Muscle of leg (tissue), 11 donors: ENCODE measurements around the gene RERE. TPM values are rescaled to one million over a fixed set of nuclear protein-coding genes. Genes with fewer than 3 reads are reported as not detected.
A peak's percentile ranks its signal among the peaks of the same experiment; 100 is the strongest.
"Not testable (repeated sequence)": the region's sequence is repeated elsewhere in the genome, so short reads cannot be mapped to it uniquely, and the experiment has no call there.

Source experiments
- DNase-seq: peaks from one replicate; pipeline ENCODE4 v3.0.0; 2013
- H3K27ac ChIP-seq: one replicate; pipeline ENCODE4 v1.5.1; 2013; ENCODE audit warnings: mild to moderate bottlenecking, low read length, control low read depth
- H3K27me3 ChIP-seq: one replicate; pipeline ENCODE4 v1.6.1; 2013; ENCODE audit warnings: low read length; ENCODE audit not compliant: control insufficient read depth, insufficient read depth
- H3K36me3 ChIP-seq: one replicate; pipeline ENCODE4 v1.6.1; 2013; ENCODE audit warnings: low read length; ENCODE audit not compliant: control insufficient read depth, insufficient read depth
- H3K4me1 ChIP-seq: one replicate; pipeline ENCODE4 v1.6.1; 2013; ENCODE audit warnings: low read length; ENCODE audit not compliant: control insufficient read depth, insufficient read depth
- H3K4me3 ChIP-seq: one replicate; pipeline ENCODE4 v1.5.1; 2013; ENCODE audit warnings: low read length, control low read depth
- H3K9me3 ChIP-seq: replicated peaks from 2 replicates; pipeline ENCODE4 v1.6.1; 2013; ENCODE audit warnings: low read depth, low read length; ENCODE audit not compliant: control insufficient read depth
- WGBS: methylation state at CpG from one replicate; pipeline ENCODE4 v1.1.5; 2013; ENCODE audit warnings: missing lambda C conversion rate; ENCODE audit not compliant: insufficient coverage; 5-methylcytosine and 5-hydroxymethylcytosine counted together
- polyA plus RNA-seq, 8 donors: library from polyadenylated mRNA; unstranded; fragments of 120-200 nt; gene quantifications; one replicate each; pipeline versions ENCODE4 v1.2.1 to v1.2.3, GENCODE V29; 2013; ENCODE audit warnings: inconsistent platforms in 1 of 8, low replicate concordance in 1 of 8; ENCODE audit not compliant: insufficient read length in 8 of 8, insufficient read depth in 1 of 8
- total RNA-seq: library from RNA; stranded (reverse); fragments of 120-200 nt; gene quantifications from one replicate; pipeline ENCODE4 v1.2.4, GENCODE V29; 2013

Gene RERE
- total and polyA plus RNA-seq, 9 donors, result 63.7 to 102 (median 82.8) TPM

- Histone ChIP-seq H3K27ac (peak overlapping the region; percentile 88), H3K36me3 (no peaks in the 10 kb centered on the region), H3K9me3 (no peaks in the 10 kb centered on the region), H3K4me3 (no peak overlapping the region), H3K27me3 (no peaks in the 10 kb centered on the region), H3K4me1 (peaks cover 23% of the 10 kb centered on the region)
- no CpG with 5 or more reads among the region's 1 CpG for WGBS
- no peak for DNase-seq
These were observed 360.4 kb downstream of the RERE start for GRCh38 chr1:8456991-8457390.

- peak; percentile 81 for DNase-seq
- WGBS, result 50% methylated on average over 2 of the region's 4 CpGs
- peaks cover 23% of the 10 kb centered on the region for H3K4me1 ChIP-seq
These were observed 361.0 kb downstream of the RERE start for GRCh38 chr1:8456308-8456912.

GRCh38 chr1:8455700-8456307 lies 361.6 kb downstream of the RERE start:
- Histone ChIP-seq H3K9me3 (no peaks in the 10 kb centered on the region), H3K4me1 (peaks cover 19% of the 10 kb centered on the region), H3K4me3 (no peak overlapping the region), H3K36me3 (no peaks in the 10 kb centered on the region), H3K27ac (peak overlapping the region; percentile 88), H3K27me3 (no peaks in the 10 kb centered on the region)
- DNase-seq, result peak; percentile 38
- no CpG with 5 or more reads among the region's 7 CpGs for WGBS

More at GRCh38 chr1:8456308-8456912, 361.0 kb downstream of the RERE start:
- Histone ChIP-seq H3K27me3 (no peaks in the 10 kb centered on the region), H3K4me3 (no peak overlapping the region), H3K27ac (peak overlapping the region; percentile 88), H3K9me3 (no peaks in the 10 kb centered on the region), H3K36me3 (no peaks in the 10 kb centered on the region)

GRCh38 chr1:8450312-8450711 lies 367.1 kb downstream of the RERE start:
- Histone ChIP-seq H3K27me3 (no peaks in the 10 kb centered on the region), H3K27ac (no peak overlapping the region), H3K36me3 (peaks cover 6% of the 10 kb centered on the region), H3K9me3 (no peaks in the 10 kb centered on the region), H3K4me3 (no peak overlapping the region), H3K4me1 (peaks cover 9% of the 10 kb centered on the region)
- 84% methylated on average over 11 of the region's 11 CpGs for WGBS
- no peak for DNase-seq

- Histone ChIP-seq H3K36me3 (peaks cover 6% of the 10 kb centered on the region), H3K4me3 (no peak overlapping the region), H3K27ac (peak overlapping the region; percentile 43), H3K27me3 (no peaks in the 10 kb centered on the region), H3K9me3 (no peaks in the 10 kb centered on the region), H3K4me1 (peaks cover 9% of the 10 kb centered on the region)
- 13% methylated on average over 3 of the region's 12 CpGs for WGBS
- DNase-seq, result peak; percentile 60
These were observed 368.4 kb downstream of the RERE start for GRCh38 chr1:8448911-8449661.

- not testable (repeated sequence) for DNase-seq, H3K4me1 ChIP-seq, H3K9me3 ChIP-seq, H3K27me3 ChIP-seq, H3K4me3 ChIP-seq
- peaks cover 11% of the 10 kb centered on the region for H3K36me3 ChIP-seq
- 48% methylated on average over 3 of the region's 11 CpGs for WGBS
- peak overlapping the region; percentile 43 for H3K27ac ChIP-seq
These were observed 368.9 kb downstream of the RERE start for GRCh38 chr1:8448505-8448904.

GRCh38 chr1:8447616-8448150 lies 369.8 kb downstream of the RERE start:
- peaks cover 11% of the 10 kb centered on the region for H3K36me3 ChIP-seq

GRCh38 chr1:8446119-8446518 lies 371.3 kb downstream of the RERE start:
- WGBS, result no CpG with 5 or more reads among the region's 5 CpGs
- not testable (repeated sequence) for H3K4me3 ChIP-seq, H3K4me1 ChIP-seq, DNase-seq, H3K27ac ChIP-seq, H3K27me3 ChIP-seq
- H3K9me3 ChIP-seq, result peaks cover 10% of the 10 kb centered on the region
- peaks cover 11% of the 10 kb centered on the region for H3K36me3 ChIP-seq

More at GRCh38 chr1:8447616-8448150, 369.8 kb downstream of the RERE start:
- H3K4me1 ChIP-seq, result peaks cover 9% of the 10 kb centered on the region
- no peak for DNase-seq
- H3K4me3 ChIP-seq, result no peak overlapping the region
- no peaks in the 10 kb centered on the region for H3K27me3 ChIP-seq
- peaks cover 9% of the 10 kb centered on the region for H3K9me3 ChIP-seq
- 100% methylated on average over 5 of the region's 9 CpGs for WGBS
- H3K27ac ChIP-seq, result no peak overlapping the region

GRCh38 chr1:8443558-8444194 lies 373.8 kb downstream of the RERE start:
- no peak for DNase-seq
- no CpG with 5 or more reads among the region's 1 CpG for WGBS
- peaks cover 11% of the 10 kb centered on the region for H3K36me3 ChIP-seq
- H3K9me3 ChIP-seq, result peaks cover 10% of the 10 kb centered on the region
- no peaks in the 10 kb centered on the region for H3K27me3 ChIP-seq
- peaks cover 15% of the 10 kb centered on the region for H3K4me1 ChIP-seq
- H3K27ac ChIP-seq, result no peak overlapping the region
- no peak overlapping the region for H3K4me3 ChIP-seq

- Histone ChIP-seq H3K4me3 (no peak overlapping the region), H3K27me3 (no peaks in the 10 kb centered on the region), H3K9me3 (peaks cover 10% of the 10 kb centered on the region), H3K27ac (no peak overlapping the region), H3K4me1 (peaks cover 24% of the 10 kb centered on the region), H3K36me3 (peaks cover 6% of the 10 kb centered on the region)
- WGBS, result no CpG with 5 or more reads among the region's 3 CpGs
- no peak for DNase-seq
These were observed 376.0 kb downstream of the RERE start for GRCh38 chr1:8441426-8441825.
